HUDEP-2 (cell line): ENCODE results near the gene PTPRO.
A peak's percentile ranks its signal among the peaks of the same experiment; 100 is the strongest.

Experiments
- DNase-seq, 76 experiments: peaks; one replicate each; lab custom pipeline; 2025; ENCODE audit not compliant: unreplicated experiment in 76 of 76; lab: John Stamatoyannopoulos, UW

PTPRO gene

GRCh38 chr12:15520083-15520482 is 197.8 kb downstream of the PTPRO start:
- no peak for DNase-seq

DNA sequence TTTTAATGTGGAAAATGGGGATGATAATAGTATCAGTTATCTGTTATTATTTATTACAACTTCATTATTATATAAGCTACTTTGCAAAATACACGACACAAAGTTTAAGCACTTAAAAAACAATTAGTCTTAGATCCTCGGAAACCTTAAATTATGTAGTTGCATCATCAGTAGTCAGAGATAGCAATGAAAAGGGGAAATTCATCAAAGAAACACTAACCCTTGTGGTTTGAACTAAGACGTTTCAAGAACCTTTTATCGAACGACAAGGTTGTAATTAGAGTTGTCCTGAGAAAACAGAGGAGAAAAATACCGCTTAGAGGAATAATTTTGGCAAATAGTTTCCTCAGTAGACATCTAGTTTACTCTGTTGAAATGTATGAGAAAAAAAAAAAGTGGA is 198.5 kb downstream of the PTPRO start:
- DNase-seq: no peak

DNA sequence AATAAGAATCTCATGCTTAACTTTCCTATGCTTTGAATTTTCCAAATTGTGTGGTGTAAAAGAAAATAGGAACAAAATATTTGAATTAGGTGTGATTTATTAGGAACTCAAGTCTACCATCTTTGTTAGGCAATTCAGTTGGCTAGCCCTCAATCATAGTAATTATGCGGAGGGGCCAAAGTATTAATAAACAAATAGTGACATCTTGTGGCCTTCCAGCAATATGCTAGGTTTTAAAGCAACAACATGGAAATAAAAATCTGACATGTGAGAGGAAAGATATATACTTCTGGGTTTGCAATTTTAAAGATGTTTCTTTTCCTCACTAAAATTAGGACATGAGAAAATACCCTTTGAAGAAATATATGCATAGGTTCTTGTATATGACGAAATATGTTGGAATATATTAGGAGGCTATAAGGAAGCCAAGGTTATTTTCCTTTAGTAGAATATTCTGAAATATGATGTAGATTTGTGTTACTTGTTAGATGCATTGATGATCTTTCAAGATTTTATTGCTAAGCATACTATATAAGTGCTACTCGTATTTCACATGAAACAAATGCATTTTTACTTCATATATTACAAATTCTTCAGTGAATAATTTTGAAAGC is 200.4 kb downstream of the PTPRO start:
- peak in 5 of 76 experiments; percentile 4 to 14 (median 4) for DNase-seq

DNA sequence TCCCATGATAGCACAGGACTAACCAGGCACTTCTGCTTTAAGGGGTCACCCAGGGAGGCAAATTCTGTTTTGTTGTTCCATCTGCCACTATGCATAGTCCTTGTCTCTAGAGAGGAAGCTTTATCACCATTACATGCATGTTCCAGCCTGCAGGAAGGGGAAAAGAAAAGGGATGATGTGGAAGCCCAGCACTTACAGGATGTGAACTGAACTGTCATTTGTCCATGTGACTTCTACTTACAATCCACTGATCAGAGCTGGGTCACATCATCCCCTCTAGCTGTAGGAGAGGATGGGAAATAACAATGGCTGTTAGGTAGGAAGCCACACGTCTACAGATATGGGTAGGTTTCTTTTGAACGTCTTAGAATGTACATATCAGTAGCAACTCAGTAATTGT is 203.1 kb downstream of the PTPRO start:
- DNase-seq: no peak

GRCh38 chr12:15526033-15526432 is 203.7 kb downstream of the PTPRO start:
- no peak for DNase-seq

- DNase-seq: peak in 1 of 76 experiments; percentile 20
Measured at GRCh38 chr12:15527201-15528080, 205.1 kb downstream of the PTPRO start.

GRCh38 chr12:15528666-15529065 is 206.4 kb downstream of the PTPRO start:
- DNase-seq: no peak

DNA sequence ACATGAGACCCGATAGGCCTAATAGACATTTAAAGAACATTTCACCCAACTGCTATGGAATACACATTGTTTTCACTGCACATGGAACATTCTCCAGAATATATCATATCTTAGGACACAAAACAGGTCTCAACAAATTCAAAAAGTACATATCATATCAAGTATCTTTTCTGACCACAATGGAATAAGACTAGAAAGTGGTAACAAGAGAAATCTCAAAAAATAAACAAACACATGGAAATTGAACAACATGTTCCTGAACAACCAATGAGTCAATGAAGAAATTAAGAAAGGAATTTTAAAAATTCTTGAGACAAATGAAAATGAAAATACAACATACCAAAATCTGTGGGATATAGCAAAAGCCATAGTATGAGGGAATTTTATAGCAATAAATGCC is 208.1 kb downstream of the PTPRO start:
- no peak for DNase-seq

DNA sequence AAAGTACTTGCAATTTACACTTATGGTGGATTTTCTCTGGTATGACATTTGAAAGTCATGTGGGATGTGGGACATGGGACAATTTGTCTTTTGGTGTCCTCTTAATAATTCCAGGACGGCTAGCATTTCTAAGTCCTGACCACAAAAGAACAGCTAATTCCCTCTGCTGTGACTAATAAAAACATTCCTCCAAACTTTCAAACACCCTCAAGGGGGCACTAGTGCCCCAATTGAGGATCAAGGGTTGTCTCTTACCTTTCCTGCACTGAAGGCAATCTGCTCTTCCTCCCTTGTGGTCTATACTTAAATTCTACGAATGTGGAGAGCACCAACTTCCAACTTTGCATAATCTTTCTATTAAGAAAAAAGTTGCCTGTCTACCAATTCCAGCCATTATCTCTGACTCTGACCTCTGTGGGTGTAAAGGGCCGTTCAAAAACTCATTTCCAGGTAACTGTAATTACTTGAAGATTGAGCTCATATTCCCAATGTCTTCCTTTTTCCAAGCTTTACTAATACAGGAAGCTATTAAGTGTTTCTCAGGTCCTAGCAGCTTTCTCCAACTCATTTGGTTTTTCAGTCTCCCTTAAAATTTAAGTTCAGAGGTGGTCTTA is 210.2 kb downstream of the PTPRO start:
- DNase-seq: peak in 25 of 76 experiments; percentile 2 to 52 (median 21)

DNA sequence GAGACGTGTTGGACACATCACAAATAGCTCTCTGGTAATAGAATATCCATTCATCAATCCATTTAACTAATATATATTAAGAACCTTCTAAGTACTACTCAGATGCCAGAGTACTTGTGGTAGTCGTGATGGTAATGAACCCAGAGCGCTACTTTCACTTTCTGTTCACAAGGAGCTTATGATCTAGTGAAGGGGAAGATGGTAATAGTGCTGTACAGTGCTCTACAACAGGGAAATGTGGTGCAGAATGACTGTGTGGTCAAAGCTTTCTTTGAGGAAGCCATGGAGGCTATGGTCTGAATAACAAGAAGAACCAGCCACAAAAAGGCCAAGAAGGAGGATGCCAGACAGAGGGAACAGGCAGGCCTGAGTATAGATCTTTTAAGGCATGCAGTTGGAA is 212.0 kb downstream of the PTPRO start:
- DNase-seq: peak in 1 of 76 experiments; percentile 5

- DNase-seq: no peak
Measured at GRCh38 chr12:15534874-15535273, 212.6 kb downstream of the PTPRO start.

DNA sequence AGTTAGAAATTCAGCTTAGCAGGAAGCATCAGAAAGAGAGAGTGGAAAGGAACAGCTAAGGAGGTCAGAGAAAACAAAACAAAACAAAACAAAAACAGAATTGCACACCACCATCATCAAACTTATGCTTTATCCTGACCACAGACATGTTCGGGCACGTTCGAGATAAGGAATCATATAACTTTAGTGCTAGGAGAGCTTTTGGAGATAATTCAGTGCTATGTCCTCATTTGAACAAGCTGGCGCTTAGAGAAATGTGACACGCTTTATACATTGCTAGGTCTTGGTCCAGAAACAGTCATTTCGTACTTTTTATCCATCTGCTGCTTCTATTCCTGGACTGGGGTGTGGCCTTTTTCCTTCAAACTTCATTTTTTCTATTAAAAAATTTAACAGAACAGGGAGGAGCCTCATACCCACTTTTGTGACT is 213.1 kb downstream of the PTPRO start:
- no peak for DNase-seq

- no peak for DNase-seq
Measured at GRCh38 chr12:15536446-15536845, 214.1 kb downstream of the PTPRO start.

DNA sequence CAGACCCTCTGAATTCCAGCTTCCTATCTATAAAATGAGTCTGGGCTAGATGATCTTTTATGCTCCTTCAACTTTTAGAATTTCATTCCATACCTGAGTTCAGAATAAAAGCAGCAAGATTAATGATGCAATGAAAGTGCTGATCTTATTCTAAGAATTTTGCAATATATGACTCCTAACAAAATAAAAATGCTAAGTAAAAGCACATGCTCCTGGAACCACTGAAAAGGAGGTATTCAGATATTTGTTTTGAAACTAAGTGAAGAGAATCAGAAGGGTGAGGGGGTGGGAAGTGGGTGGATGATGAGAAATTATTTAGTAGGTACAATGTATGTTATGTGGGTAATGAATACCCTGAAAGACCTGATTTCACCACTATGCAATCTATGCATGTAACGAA is 216.6 kb downstream of the PTPRO start:
- DNase-seq: no peak

GRCh38 chr12:15540005-15540404 is 217.7 kb downstream of the PTPRO start:
- no peak for DNase-seq

DNA sequence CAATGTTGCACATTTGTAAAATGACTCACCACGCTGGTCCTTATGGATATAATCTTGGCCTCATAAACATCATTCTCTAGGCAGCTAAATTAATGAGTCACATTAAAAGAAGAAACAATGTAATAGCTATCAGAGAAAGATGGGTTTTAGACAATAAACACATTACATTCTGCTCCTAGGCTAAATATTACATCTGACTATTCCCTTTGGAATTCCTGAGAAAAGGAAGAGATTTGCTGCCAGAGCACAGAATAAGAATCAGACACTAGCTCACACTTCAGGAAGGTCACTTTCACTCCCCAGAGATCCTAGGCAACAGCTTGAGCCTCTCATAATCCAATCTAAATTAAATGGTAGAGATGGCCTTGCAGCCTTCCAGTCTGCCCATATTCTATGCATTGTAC is 218.2 kb downstream of the PTPRO start:
- no peak for DNase-seq

DNA sequence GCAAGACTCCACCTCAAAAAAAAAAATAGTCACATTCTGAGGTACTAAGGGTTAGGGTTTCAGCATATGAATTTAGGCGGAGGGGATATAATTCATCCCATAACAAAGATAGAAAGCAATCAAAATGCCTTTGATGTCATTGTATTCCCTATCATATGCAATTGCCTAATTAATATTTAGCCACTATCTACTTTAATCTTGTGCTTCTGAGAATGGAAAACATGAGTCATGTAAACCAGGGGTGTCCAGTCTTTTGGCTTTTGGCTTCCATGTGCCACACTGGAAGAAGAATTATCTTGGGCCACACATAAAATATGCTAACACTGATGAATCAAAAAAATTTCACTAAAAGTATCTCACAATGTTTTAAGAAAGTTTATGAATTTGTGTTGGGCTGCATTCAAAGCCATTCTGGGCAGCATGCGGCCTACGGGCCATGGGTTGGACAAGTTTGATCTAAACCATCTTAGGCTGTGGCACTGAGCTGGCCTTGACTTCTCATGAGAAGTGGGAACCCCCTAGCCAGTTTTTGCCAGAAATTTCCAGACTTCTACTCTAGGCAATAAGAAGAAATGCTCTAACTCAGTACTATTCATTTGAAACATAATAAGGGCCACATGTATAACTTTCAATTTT is 219.8 kb downstream of the PTPRO start:
- no peak for DNase-seq

DNA sequence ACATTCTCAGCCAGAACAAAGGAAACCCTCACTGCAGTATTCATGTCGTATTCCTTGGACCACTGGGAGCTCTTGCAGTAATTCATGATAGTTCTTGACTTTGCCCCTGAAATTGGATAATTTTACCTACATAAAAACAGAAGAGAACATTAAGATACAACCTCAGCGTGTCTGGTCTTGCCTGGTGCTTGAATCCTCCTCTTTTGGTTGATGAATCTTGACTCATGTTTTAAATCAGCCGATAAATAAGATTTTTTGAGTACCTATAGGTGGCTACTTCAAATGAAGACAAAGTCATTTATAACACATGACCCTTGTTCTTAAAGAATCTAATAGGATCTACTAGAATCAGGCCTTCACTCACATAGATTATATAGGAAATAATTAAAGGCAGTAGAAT is 221.0 kb downstream of the PTPRO start:
- no peak for DNase-seq

GRCh38 chr12:15544589-15544988 is 222.3 kb downstream of the PTPRO start:
- no peak for DNase-seq

DNA sequence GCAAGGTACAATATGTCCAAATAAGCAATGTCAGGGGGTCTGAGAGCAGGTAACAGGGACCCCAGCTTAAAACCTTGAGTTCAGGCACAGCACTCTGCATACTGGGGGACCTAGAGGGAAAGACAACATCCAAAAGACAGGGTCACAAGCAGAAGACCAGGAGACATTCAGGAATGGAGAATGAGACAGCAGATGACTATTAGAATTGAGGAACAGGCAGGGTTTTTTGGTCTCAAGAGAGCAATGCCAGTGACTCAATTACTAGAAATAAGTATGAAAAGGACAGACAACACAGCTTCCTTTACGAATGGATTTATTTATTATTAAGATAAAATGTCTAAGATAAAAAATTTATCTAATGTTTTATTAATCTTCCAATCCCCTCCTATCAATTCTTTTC is 223.0 kb downstream of the PTPRO start:
- DNase-seq: no peak

- DNase-seq: no peak
Measured at GRCh38 chr12:15546102-15546701, 223.9 kb downstream of the PTPRO start.
